Spleen (tissue), 7 donors: Measurements from ENCODE around the gene BMP5.

Experiments
- POLR2A ChIP-seq, 3 donors: fragments of 450-650 bp; IDR thresholded peaks; one replicate each; pipeline ENCODE4 v1.5.1; 2017; ENCODE audit warnings: antibody characterized with exemption in 3 of 3, mild to moderate bottlenecking in 1 of 3
- TF ChIP-seq, protein P1 (sequence below), 11 experiments: fragments of 200-600 bp in 7 of 11; fragments of 450-650 bp in 4 of 11; sonication (generic) in 4 of 11; IDR thresholded peaks in 8 of 11; conservative IDR thresholded peaks in 3 of 11; 1 replicate in 7 of 11; 2 replicates in 4 of 11; pipeline versions ENCODE4 v1.4.0 to v1.8.0; 2016 to 2021; ENCODE audit warnings: antibody characterized with exemption in 11 of 11, inconsistent platforms in 4 of 11, mild to moderate bottlenecking in 1 of 11
- donor health status: DM: no; HTN: no; CAD: no; lungs with moderate emphysema.
- donor health status: DM: no; HTN: no; CAD: no.
- donor health status: DM: no; HTN: no; CAD: no.

DNA sequence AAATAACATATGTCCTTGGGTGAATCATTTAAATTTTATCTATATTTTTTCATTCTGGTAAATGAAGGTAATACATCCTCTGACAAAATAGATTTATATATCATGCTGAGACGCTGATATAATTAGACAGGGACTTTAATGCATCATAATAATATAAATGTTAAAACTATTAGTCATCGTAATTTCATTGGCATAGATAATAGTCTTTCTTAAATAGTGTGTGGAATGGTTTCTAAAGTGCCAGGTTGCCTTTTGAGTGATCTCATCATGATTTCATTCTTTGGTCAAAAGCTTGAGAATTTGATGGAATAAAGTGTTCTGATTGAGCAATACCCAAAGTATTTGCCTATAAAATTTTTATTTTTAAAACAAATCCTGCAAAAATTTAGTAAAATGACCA is 43.2 kb upstream of the BMP5 start:
- TF ChIP-seq POLR2A (IDR thresholded peaks at IDR 0.05) = no peak
- TF ChIP-seq, protein P1, sequence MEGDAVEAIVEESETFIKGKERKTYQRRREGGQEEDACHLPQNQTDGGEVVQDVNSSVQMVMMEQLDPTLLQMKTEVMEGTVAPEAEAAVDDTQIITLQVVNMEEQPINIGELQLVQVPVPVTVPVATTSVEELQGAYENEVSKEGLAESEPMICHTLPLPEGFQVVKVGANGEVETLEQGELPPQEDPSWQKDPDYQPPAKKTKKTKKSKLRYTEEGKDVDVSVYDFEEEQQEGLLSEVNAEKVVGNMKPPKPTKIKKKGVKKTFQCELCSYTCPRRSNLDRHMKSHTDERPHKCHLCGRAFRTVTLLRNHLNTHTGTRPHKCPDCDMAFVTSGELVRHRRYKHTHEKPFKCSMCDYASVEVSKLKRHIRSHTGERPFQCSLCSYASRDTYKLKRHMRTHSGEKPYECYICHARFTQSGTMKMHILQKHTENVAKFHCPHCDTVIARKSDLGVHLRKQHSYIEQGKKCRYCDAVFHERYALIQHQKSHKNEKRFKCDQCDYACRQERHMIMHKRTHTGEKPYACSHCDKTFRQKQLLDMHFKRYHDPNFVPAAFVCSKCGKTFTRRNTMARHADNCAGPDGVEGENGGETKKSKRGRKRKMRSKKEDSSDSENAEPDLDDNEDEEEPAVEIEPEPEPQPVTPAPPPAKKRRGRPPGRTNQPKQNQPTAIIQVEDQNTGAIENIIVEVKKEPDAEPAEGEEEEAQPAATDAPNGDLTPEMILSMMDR (IDR thresholded peaks at IDR 0.05 in 8 of 11, conservative IDR thresholded peaks at IDR 0.05 in 3 of 11) = no peak
